ENCODE data around the gene CLEC1B. TPM values are rescaled to one million over a fixed set of nuclear protein-coding genes. Genes with fewer than 3 reads are reported as not detected.

The CLEC1B gene
- total and polyA plus RNA-seq, 2 of the 4 experiments (the other 2 are of a cell fraction) = not detected

GRCh38 chr12:9971181-9971580 lies 27.7 kb downstream of the CLEC1B start, which contains the start of gene CLEC12A:
Gene CLEC12A, plus strand, starts transcription at chr12:9971409. Its CDS starts 188 bp downstream, at chr12:9971597.
- in situ Hi-C loops (cut with MboI; ENCODE audit: low sequenced_read_pairs) (no loop called here), dilution Hi-C loops (cut with HindIII; ENCODE audit: low sequenced_read_pairs, unreplicated experiment) (no loop called here), intact Hi-C loops (cut with micrococcal nuclease) (no loop called here)
- Histone ChIP-seq H4K8ac (ENCODE audit: low read depth in 2 of 2, low read length in 2 of 2) (no peak within 1 kb of the TSS), H3K27me3 (ENCODE audit: control insufficient read depth, insufficient read depth, low read length) (peaks cover 1% of the 10 kb centered on the region), H4K91ac (ENCODE audit: insufficient read depth, low read depth, low read length) (no peak within 1 kb of the TSS), H3K4me3 (ENCODE audit: insufficient read depth, low read depth, low read length) (no peak within 1 kb of the TSS), H3K27ac (ENCODE audit: insufficient read depth, low read length) (no peak within 1 kb of the TSS), H2BK20ac (ENCODE audit: low read depth, low read length) (no peak within 1 kb of the TSS), H2AK9ac (replicated peaks; ENCODE audit: low read depth, low read length, poor library complexity) (no peak within 1 kb of the TSS), H4K5ac (ENCODE audit: low read depth, low read length) (no peak within 1 kb of the TSS), H2AK5ac (ENCODE audit: low read depth, low read length) (no peak within 1 kb of the TSS), H3K23ac (ENCODE audit: low read depth, low read length) (no peak within 1 kb of the TSS), H3K36me3 (ENCODE audit: control insufficient read depth, insufficient read depth, low read length) (no peaks in the 10 kb centered on the region), H3K18ac (ENCODE audit: low read depth, low read length) (no peak within 1 kb of the TSS), H2BK15ac (ENCODE audit: low read depth, low read length) (no peak within 1 kb of the TSS), H3K4ac (ENCODE audit: low read depth, low read length) (no peak within 1 kb of the TSS), H3K79me1 (ENCODE audit: low read depth in 1 of 2, low read length in 2 of 2) (no peaks in the 10 kb centered on the region), H3K4me1 (ENCODE audit: control insufficient read depth, insufficient read depth, low read length) (no peaks in the 10 kb centered on the region), H3K9ac (ENCODE audit: low read depth, low read length) (no peak within 1 kb of the TSS), H2AFZ (replicated peaks; ENCODE audit: low read length, poor library complexity) (no peak within 1 kb of the TSS), H2BK120ac (ENCODE audit: low read depth, low read length) (no peak within 1 kb of the TSS), H4K20me1 (ENCODE audit: insufficient read depth, low read length) (no peaks in the 10 kb centered on the region), H3K4me2 (ENCODE audit: low read depth, low read length) (no peak within 1 kb of the TSS), H3K14ac (replicated peaks; ENCODE audit: low read depth, low read length) (no peak within 1 kb of the TSS), H2BK5ac (ENCODE audit: low read depth, low read length, poor library complexity, severe bottlenecking) (no peak within 1 kb of the TSS), H3K9me1 (ENCODE audit: insufficient read depth, low read length) (no peaks in the 10 kb centered on the region), H3K56ac (ENCODE audit: extremely low read depth, insufficient read depth, low read length) (no peak within 1 kb of the TSS), H3K9me3 (ENCODE audit: control insufficient read depth, insufficient read depth, low read length) (no peaks in the 10 kb centered on the region; the same call in 1 of the 2 replicates)
- BruUV-seq (replicated peaks) = no TSS peak
- CTCF ChIA-PET = no interaction called here
- ATAC-seq (ENCODE audit: low read depth) = no peak
- POLR2A ChIA-PET (ENCODE audit: unreplicated experiment) = no interaction called here
- TF ChIP-seq CTCF (conservative IDR thresholded peaks at IDR 0.05; ENCODE audit: low read depth, low read length) = no peak
- TF ChIP-seq POLR2A (IDR thresholded peaks at IDR 0.05; ENCODE audit: low read depth, low read length) = no peak
- TF ChIP-seq CEBPB (IDR thresholded peaks at IDR 0.05; ENCODE audit: low read depth, low read length) = no peak
- TF ChIP-seq MXI1 (IDR thresholded peaks at IDR 0.05; ENCODE audit: borderline replicate concordance, low read depth, low read length) = no peak
- no peak for TF ChIP-seq RFX5 (IDR thresholded peaks at IDR 0.05; ENCODE audit: low read depth, low read length)
- TF ChIP-seq NFE2L2 (IDR thresholded peaks at IDR 0.05; ENCODE audit: low read depth, low read length) = no peak
- TF ChIP-seq FOS (IDR thresholded peaks at IDR 0.05; ENCODE audit: low read depth, low read length) = no peak
- no peak for TF ChIP-seq USF2 (IDR thresholded peaks at IDR 0.05; ENCODE audit: low read depth, low read length)
- no peak for TF ChIP-seq SMC3 (IDR thresholded peaks at IDR 0.05; ENCODE audit: low read depth, low read length)
- TF ChIP-seq MAZ (IDR thresholded peaks at IDR 0.05; ENCODE audit: borderline replicate concordance, low read depth, low read length) = no peak
- TF ChIP-seq RCOR1 (IDR thresholded peaks at IDR 0.05; ENCODE audit: insufficient replicate concordance, low read length) = no peak
- no peak for TF ChIP-seq BHLHE40 (IDR thresholded peaks at IDR 0.05; ENCODE audit: low read depth, low read length)
- TF ChIP-seq MAFK (IDR thresholded peaks at IDR 0.05; ENCODE audit: low read depth, low read length) = no peak
- TF ChIP-seq ELK1 (IDR thresholded peaks at IDR 0.05; ENCODE audit: borderline replicate concordance, low read depth, low read length) = no peak
- TF ChIP-seq CHD1 (IDR thresholded peaks at IDR 0.05; ENCODE audit: low read depth, low read length) = no peak
- no peak for TF ChIP-seq RAD21 (IDR thresholded peaks at IDR 0.05; ENCODE audit: low read length)
- no peak for DNase-seq
- no CpG with 5 or more reads among the region's 1 CpG for WGBS, 2 experiments (ENCODE audit: extremely low coverage in 2 of 2, insufficient read length in 1 of 2)
